Glomerular endothelial cell (primary cell): ENCODE measurements around the gene TSPAN3. TPM values are rescaled to one million over a fixed set of nuclear protein-coding genes. Genes with fewer than 3 reads are reported as not detected.

Source experiments
- DNase-seq: peaks from one replicate; pipeline ENCODE4 v3.0.0-alpha.2; 2011; ENCODE audit warnings: low read depth, low spot score; ENCODE audit errors: extremely low read depth
- total RNA-seq: library from RNA; depleted of rRNA; stranded (reverse); fragments of >200 nt; gene quantifications from 2 replicates; pipeline ENCODE4 v1.2.3, GENCODE V29; 2015

The TSPAN3 gene
- 287 and 425 TPM in 2 replicates for total RNA-seq

DNA sequence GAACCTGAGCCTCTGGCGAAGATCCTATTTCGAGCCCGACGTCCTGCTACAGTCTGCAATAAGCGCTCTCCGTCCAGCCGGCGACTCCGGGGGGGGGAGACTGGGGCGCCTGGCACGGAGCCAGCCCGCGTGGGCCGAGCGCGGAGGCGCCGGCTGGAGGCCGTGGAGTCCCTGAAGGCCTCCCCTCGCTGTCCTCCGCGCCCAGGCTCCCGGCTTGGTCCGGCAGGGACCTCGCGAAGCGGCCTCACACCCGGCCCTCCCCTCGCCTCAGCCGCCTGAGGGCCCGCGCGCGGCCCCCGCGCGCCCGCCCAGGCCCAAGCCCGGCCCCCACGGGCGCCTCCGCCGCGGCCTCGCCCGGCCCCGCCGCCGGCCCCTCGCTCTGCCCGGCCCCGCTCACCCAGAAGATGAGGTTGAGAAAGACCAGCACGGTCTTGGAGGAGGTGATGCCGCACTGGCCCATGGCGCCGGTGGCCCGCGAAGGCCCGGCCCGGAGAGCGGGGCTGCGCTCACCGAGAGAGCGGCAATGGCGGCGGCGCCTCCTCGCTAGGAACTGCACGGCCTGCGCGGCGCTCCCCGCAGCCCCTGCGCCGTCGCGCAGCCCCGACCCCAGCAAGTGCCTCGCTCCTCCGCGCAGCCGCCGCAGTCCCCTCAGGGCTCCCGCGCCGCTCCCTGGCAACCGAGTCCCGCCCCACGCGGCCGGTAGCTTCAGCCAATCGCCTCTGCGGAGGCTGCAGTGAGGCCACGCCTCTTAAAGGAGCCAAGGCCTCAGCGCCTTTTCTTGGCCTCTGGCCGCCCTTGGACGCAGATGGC, at the start of gene TSPAN3:
TSPAN3 (minus strand) TSS at position 615 of the 810 bp plus-strand sequence; CDS start at position 460, 155 bp downstream.
- no peak for DNase-seq

GRCh38 chr15:77120576-77120975, 49.7 kb upstream of the TSPAN3 start:
- no peak for DNase-seq

GRCh38 chr15:77119446-77119845, 48.5 kb upstream of the TSPAN3 start:
- no peak for DNase-seq

DNA sequence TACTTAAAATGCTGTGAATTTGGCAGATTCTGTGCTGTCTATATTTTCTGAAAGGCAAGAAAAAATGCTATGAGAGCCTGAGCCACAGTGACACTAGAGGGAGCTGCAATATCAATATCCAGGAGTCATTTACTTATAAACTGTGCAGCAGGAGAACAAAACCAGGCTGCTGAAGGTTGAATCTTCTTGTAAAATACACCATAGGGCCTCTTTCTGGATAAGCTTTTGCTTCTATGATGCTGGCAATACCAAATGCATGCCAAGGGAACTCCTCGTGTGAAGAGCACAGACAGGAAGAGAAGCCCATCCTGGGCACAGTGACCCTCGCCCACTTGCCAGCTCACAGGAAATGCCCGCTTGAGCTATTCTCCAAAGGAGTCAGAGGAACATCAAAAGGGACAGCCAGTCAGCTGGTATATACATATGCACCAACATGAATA, 48.0 kb upstream of the TSPAN3 start:
- DNase-seq: peak; percentile 58

GRCh38 chr15:77115179-77115578, 44.3 kb upstream of the TSPAN3 start:
- no peak for DNase-seq

GRCh38 chr15:77112838-77113504, 42.1 kb upstream of the TSPAN3 start:
- no peak for DNase-seq

- DNase-seq: no peak
These were observed 40.9 kb upstream of the TSPAN3 start for GRCh38 chr15:77111789-77112188.

DNA sequence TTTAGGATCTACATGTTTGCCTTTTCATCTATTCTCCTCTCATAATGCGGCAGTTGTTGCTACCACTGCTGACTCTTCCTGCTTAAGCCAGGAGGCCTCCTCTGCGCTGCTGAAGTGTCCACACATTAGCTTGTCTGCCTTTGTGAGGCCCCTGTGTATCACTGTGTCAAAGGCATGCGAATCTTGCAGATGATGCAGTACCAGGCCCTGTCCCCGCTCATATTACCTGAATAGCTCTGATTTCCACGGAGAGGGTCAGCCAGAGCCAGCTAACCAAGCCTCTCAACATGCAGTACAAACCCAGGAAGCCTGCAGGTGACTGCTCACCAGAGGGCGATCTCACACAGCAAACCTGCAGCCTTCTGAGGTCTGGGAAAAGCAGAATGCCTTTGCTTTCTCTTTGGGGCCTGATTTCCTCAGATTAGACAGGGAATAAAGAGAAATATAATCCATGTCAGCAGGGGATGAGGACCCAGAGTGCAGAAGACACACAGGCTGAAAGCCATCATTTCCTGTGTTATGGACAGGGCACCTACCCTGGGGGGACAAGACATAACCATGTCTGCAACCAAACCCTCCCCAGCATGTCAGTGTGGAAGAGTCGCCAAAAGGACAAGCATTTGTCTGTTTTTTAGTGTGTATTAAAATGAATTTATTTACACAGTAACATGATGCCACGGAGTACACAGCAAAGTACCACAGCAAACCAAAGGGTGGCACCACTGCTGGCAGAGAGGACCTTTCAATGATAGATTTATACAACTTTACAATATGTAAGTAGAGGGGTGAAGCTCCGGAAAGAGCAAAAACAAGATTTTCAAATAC, 36.8 kb upstream of the TSPAN3 start:
- no peak for DNase-seq

DNA sequence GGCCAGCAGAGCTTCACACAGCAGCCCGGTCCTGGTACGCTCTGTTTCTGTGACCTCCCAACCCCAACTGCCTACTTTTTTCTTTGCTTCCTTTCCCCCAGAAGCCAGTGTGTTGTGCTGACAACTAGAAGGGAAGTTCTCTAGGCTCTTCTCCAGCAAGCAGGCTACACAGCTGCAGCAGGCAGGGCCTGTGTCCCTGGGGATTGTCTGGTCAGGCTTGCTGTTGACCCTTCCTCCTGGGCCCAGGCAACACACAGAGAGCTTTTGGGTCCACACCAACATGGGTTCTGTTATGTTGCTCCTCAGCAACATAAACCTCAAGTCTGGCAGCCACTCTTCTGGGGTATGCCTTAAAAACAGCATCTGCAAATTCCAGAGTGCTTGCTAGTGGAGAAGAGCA, 36.2 kb upstream of the TSPAN3 start:
- DNase-seq: no peak

GRCh38 chr15:77104155-77104554, 33.2 kb upstream of the TSPAN3 start:
- DNase-seq: no peak

- DNase-seq: no peak
These were observed 29.0 kb upstream of the TSPAN3 start for GRCh38 chr15:77099741-77100463.

DNA sequence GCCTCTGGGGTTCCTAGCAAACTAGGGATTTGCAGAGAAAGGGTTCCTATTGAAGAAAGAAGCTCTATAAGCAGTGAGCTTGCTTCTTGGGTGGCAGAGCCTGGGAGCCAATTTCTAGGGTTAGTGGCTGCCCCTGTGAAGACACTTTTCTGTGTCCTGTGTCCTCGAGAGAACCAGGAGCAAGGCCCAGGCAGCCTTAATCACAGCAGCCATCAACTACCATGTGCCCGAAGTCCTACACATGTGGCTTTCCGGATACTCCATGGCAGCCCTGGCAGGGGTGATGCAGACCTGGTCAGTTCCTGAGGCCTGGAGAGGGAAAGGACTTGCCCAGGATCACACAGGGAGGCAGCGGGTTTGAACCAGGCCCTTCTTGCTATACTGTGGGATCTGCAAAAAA, 27.7 kb upstream of the TSPAN3 start:
- no peak for DNase-seq

DNA sequence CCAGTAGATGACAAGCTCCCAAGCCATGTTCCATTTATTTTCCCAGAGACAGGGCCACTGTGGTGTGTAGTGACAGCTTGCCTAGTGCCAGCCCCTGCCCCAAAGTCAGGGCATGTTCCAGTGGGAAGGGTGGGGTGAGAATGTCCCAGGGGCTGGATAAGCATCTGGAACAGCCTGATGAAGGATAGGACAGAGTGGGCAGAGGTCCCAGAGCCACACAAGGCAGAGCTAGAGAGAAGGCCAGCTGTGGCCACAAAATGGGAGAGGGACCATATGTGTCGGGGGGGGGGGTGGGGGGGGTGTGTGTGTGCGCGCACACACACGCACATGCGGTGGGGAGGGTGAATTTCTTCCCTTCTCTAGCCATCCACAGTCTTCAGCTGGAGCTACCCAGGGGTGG, 27.0 kb upstream of the TSPAN3 start:
- no peak for DNase-seq

DNA sequence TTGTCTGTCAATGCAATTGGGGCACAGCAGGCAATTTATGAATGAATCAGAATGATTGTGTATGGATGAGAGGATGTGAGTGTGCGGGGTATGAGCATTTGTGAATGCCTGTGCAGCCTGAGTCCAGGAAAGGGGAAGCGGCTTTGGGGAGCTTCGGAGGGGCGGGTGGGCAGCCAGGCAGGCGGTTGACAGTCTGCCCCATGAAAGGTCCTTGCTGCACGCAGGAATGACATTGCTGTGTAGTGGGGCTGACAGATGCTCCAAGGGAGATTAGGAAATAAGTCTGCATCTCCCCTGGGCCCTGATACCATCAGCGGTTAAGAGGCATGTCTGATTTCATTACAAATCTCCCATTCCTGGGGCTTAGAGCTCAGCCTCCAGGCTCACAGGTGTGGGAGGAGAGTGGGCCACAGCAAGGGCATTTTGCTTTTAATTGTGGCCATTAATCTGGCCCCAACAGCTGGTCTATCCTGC, 26.4 kb upstream of the TSPAN3 start:
- no peak for DNase-seq

DNA sequence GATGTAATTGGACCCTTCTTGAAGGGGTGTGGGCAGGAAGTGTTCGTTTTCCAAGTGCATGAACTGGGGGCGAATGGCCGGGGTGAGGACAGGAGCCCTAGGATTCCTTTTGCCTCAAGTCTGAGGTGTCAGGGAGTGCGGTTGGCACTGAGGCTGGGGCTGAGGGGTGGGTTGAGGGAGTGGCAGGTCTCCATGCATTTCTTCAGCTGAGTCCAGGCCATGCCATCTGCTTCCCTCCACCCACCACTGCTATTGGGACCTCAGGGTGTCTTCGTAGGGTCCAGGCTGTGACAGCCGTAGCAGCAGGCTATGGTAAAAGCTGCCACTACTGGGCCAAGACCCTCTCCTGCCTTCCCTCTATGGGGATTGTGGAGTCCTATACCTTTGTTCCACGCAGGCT, 25.6 kb upstream of the TSPAN3 start:
- DNase-seq: no peak

DNA sequence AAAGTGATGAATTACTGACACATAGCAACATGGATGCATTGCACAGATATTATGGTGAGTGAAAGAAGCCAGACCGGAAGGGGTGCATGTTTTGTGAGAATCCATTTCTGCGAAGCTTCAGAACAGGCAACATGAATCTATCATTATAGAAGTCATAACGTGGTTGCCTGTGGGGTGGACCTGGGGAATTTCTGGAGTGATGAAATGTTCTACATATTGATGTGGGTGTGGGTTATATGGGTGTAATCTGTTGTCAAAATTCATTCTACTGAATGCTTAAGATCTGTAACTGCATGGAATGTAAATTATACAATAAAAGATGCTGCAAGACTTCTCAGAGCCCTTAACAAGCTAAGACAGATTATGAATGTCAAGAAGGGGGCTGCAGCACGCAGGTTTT, 25.2 kb upstream of the TSPAN3 start:
- DNase-seq: no peak

- DNase-seq: no peak
These were observed 23.6 kb upstream of the TSPAN3 start for GRCh38 chr15:77094397-77095030.

- no peak for DNase-seq
These were observed 22.5 kb upstream of the TSPAN3 start for GRCh38 chr15:77093436-77093835.

GRCh38 chr15:77091097-77091496, 20.2 kb upstream of the TSPAN3 start:
- DNase-seq: no peak

GRCh38 chr15:77087213-77087612, 16.3 kb upstream of the TSPAN3 start:
- DNase-seq: no peak
